NCI-H526 treated with DMSO at 0.1 percent for 48 hours (cell line): ENCODE data around the gene SLC35B3.
"Not testable (repeated sequence)": the region's sequence is repeated elsewhere in the genome, so short reads cannot be mapped to it uniquely, and the experiment has no call there.

Experiments used
- DNase-seq: peaks from one replicate; lab custom pipeline; 2025; lab: John Stamatoyannopoulos, UW

Gene SLC35B3

DNA sequence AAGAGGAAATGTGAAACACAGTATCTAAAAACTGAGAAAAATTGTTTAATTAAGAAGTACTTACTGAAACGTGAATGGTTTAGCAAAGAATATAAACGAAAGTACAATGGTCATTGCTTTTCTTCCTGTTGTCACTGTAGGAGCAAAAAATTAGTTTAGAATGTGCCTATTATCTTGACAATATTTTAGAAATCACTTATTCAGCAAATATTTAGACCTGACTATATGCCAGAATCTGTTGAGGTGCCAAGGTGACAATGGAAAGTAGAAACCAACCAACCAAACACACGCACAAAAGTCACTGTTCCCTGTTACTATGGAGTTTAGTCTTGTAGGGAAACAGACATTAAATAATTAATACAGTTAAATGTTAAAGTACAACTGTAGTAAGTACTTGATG, 20.5 kb downstream of the SLC35B3 start:
- no peak for DNase-seq

DNA sequence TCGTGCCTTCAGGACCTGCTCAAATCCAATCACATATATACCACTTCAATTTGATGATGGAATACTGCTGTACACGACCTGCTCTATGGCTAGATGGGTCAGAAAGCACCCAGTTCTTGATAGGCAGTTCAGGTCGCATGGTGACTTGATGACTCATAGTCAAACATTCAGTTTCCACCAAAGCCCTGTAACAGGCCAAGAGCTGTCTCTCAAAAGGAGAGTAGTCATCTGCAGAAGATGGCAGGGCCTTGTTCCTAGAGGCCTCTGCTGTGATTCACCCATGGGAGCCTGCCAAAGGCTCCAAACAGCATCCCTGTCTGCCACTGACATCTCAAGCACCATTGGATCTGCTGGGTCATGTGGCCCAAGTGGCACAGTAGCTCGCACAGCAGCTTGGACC, 29.4 kb downstream of the SLC35B3 start:
- not testable (repeated sequence) for DNase-seq

DNA sequence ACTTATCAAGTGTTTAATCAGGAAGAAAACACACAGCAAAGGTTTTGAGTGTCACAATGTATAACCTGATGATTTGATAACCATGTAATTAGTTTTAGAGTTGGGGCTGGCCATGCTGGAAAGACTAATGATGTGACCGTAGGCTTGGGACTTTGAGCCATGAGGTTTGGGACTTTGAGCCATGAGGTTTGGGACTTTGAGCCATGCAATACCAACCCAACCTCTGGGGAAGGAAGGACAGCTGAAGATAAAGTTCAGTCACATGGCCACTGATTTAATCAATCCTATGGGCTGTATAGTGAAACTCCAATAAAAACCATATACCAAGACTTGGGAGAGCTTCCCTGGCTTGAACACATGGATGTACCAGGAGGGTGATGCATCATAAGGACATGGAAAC, 32.8 kb downstream of the SLC35B3 start:
- DNase-seq: no peak

DNA sequence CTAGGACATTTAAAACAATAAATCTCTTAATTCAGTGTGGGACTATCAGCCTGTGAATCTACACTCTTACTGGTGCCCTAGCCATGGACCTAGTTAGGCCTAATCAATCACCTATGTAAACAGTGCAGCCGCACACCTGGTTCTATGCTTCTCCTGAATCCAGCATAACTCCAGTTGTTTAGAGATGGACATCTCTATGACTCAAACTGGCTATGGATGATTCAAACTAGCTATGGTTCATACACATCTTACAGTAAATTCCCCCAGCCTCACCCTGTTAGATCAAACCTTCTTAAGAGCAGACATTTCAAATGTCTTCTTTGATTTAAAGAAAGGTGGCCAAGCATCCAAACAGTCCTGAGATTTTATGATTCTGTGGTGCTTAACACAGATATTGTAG, 34.7 kb downstream of the SLC35B3 start:
- DNase-seq: no peak

DNA sequence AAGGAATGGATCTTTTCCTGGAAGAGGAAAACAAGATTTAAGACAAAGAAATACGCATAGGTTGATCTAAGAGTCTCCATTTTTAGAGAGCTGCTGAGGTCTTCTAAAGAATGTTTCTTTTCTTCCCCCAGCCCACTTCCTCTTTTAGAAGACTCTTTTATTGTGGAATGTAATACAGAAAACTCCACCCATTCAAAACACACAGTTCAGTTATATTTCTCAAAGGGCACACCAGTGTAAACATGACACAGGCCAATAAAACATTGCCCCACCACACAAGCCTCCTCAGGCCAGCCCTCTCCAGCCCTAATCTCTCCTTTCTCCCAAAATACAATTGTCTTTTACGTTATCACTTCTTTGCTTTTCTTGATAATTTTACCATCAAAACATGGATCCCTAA, 42.8 kb downstream of the SLC35B3 start:
- DNase-seq: no peak

DNA sequence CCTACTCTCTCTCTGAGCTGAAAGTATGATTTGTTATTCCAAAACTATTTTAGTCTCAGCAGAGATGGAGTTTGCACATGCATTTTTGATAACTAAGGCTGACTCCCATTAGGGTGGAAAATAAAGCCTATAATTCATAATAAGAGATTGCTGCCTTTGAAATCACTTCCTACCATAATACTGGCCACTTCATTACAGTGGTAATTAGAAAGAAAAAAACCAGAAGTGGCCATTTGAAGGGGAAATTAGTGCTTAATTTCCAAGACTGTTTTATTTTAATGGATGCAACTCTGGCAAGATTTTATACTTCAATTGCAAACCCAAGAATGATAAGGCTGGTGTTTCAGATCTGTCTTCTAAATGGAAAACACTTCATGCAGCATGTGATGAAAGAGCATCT, 43.4 kb downstream of the SLC35B3 start:
- no peak for DNase-seq

DNA sequence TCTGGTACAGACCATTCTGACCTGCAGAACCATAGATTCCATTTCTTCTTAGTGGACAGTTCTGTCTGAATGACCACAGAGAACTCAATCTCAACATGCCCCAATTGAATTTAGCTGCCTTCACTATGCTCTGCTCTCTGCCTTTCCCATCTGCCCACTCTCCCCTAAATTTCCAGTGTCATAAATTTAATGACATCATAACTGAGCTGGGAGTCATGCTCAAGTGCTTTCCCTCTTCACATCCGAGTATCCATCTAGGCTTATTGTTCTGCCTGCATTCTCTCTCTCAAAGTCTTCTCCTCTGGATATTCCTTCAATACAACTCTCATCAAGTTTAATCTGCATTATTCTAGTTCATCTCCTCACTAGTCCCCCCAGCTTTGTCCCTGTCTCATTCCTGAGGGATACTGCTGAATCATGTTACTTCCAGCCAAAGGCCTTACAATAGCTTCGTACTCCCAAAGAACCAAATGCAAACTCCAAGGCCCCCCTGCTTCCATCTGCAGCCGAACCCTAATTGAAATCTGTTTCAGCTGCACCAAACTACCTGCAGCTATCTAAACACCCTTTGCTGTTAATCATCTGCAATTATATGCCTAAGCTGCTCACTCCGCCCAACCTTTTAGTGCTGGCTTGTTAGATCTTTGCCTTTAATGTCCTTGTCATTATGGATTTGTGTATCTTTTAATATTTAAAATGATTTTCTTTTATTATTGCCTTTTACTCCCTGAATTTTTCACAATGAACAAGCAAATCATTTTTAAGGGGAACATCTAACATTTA, 46.1 kb downstream of the SLC35B3 start:
- no peak for DNase-seq

DNA sequence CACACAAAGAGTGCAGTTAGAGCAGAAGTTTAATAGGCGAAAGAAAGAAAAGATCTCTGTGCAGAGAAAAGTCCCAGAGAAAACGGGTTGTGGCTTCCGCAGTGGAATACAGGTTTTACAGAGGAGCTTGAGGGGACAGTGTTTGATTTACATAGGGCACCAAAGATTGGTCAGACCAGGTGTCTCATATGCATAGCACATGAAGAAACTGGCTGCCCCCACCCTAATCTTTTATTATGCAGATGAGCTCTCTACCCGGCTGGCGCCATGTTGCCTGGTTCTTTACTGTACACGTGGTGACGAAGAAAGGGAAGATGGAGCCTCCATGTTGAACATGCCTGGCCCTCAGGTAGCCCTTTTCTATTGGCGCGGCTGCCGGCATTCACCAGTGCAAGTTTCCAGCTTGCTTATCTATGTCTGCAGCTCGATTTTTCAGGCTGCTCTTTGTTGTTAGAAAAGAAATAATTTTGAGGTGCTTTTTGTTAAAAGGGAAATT, 47.4 kb downstream of the SLC35B3 start:
- no peak for DNase-seq

DNA sequence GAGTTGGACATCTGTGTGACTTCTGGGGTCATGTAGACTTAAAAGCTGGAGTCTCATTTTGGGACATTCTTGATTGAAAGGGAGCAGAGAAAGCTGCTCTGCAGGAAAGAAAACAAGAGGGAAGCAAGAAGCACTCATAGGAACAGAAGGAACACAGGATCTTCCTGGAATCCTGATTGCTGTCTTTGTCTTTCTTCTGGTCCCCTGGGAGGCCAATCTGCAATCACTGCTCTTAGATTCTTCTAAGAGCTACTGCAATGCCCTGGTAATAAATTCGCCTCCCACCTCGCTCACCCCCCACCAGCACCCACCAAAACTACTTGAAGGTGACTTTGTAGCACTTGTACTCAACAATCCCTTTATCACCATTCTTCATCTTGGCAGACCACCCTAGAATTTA, 51.8 kb downstream of the SLC35B3 start:
- no peak for DNase-seq

DNA sequence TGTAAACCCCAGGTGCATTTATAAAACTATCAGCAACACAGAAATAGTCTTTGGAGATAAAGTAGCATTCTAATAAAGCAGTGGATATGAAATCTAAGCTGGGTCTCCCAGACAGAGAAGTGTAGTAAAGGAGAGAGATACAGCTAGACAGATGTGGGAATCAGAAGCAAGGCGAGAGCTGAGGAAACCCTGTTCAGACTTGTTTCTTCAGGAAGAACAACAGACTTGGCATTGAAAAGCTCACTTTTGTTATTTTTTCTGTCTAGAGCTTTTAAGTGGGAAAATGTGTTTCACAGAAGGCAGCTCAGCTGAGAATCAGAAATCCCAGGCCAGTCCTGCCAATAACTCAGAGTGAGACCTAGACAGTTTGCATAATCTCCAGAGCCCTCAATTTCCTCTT, 52.9 kb downstream of the SLC35B3 start:
- DNase-seq: no peak

DNA sequence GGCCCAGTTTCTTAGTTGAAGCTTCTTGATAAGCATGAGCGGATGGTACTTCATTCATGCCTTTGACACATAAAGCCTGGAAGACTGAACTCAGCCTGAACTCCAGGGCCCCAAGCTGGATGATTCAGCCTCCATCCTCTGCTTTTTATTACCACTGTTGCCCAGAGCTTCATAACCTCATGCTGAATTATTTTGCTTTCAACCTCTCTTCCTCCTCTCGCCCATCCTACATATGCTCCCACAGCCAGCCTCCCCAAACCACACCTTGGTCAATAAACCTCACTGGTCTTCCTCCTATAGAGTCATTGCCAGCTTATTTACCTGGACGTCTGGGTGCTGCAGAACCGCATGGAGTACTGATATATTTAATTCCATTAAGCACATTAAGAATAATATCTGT, 59.4 kb downstream of the SLC35B3 start:
- DNase-seq: no peak
